Adrenal gland (tissue), 12 donors: ENCODE results near the gene VPS37C. TPM values are rescaled to one million over a fixed set of nuclear protein-coding genes. Genes with fewer than 3 reads are reported as not detected.

ENCODE experiments used
- DNase-seq, 7 donors: peaks; one replicate each; pipeline ENCODE4 v3.0.0-alpha.2; 2019 to 2020
- H3K27ac ChIP-seq, 5 donors: fragments of 200-600 bp; sonication (generic) in 4 of 5; 1 replicate in 3 of 5; 2 replicates in 2 of 5; pipeline versions ENCODE4 v1.5.1 to v1.8.0; 2016 to 2020; ENCODE audit warnings: mild to moderate bottlenecking in 1 of 5
- H3K27me3 ChIP-seq: fragments of 200-600 bp; 2 replicates; pipeline ENCODE4 v1.8.0; 2021
- H3K36me3 ChIP-seq, 2 donors: fragments of 200-600 bp; replicated peaks in 1 of 2; 1 replicate in 1 of 2; 2 replicates in 1 of 2; pipeline versions ENCODE4 v1.5.1 to v1.8.0; 2018 to 2022
- H3K4me1 ChIP-seq, 2 donors: fragments of 200-600 bp; replicated peaks in 1 of 2; 1 replicate in 1 of 2; 2 replicates in 1 of 2; pipeline versions ENCODE4 v1.5.1 to v1.8.0; 2018 to 2021
- H3K4me3 ChIP-seq, 4 donors: fragments of 200-600 bp; sonication (generic) in 3 of 4; one replicate each; pipeline ENCODE4 v1.5.1; 2016 to 2018
- H3K9me3 ChIP-seq, 3 donors: fragments of 200-600 bp; sonication (generic) in 1 of 3; replicated peaks in 1 of 3; 1 replicate in 2 of 3; 2 replicates in 1 of 3; pipeline versions ENCODE4 v1.5.1 to v1.8.0; 2016 to 2021
- POLR2A ChIP-seq, 2 donors: fragments of 450-650 bp; IDR thresholded peaks; one replicate each; pipeline ENCODE4 v1.6.1; 2017; ENCODE audit warnings: antibody characterized with exemption in 2 of 2, mild to moderate bottlenecking in 2 of 2, moderate library complexity in 1 of 2
- WGBS, 4 donors: extraction: QIAGEN DNeasy Blood & Tissue Kit in 2 of 4; methylation state at CpG; one replicate each; pipeline versions ENCODE4 v1.1.5 to v1.1.7; 2013 to 2017; 5-methylcytosine and 5-hydroxymethylcytosine counted together
- intact Hi-C, 2 donors: fragments of 100-400 bp; cut with DNase I; formaldehyde crosslinking; loops; one replicate each; pipeline versions ENCODE4 v1.14.1 to v1.15.0; 2022 to 2023
- polyA plus RNA-seq, 3 donors: library from polyadenylated mRNA; stranded (reverse); fragments of 200-250 nt in 2 of 3; fragments of 350-450 nt in 1 of 3; fragmentation: Illumina TruSeq in 1 of 3; extraction: RNeasy Lipid Tissue Mini Kit (QIAGEN cat#74804) in 1 of 3; gene quantifications; one replicate each; pipeline ENCODE4 v1.2.3, GENCODE V29; 2013 to 2014
- total RNA-seq, 9 donors: library from RNA; depleted of rRNA in 4 of 9; stranded (reverse); fragments of >200 nt in 4 of 9; fragments of 120-200 nt in 1 of 9; fragmentation: NEBNext Ultra II Directional in 1 of 9; extraction: Animal tissue kit (Norgen Biotek cat#: 25700) in 1 of 9; gene quantifications; one replicate each; pipeline versions ENCODE4 v1.1.0 to v1.2.4, GENCODE V29; 2013 to 2023
- TF ChIP-seq, protein P1 (sequence below), 6 experiments: fragments of 450-650 bp in 4 of 6; fragments of 200-600 bp in 2 of 6; sonication (generic) in 1 of 6; IDR thresholded peaks; 1 replicate in 5 of 6; 2 replicates in 1 of 6; pipeline versions ENCODE4 v1.5.1 to v1.8.0; 2016 to 2021; ENCODE audit warnings: antibody characterized with exemption in 6 of 6, mild to moderate bottlenecking in 2 of 6, moderate library complexity in 1 of 6
- donor health status: healthy with polysubstance abuse.
- donor health status: Bipolar disorder and iron deficiency.
- donor health status: DM: yes; HTN: yes; CAD: no.
- donor health status: DM: no; HTN: no; CAD: no.
- donor health status: DM: no; HTN: no; CAD: no.
- donor health status: DM: yes; HTN: yes; CAD: no.

VPS37C gene
- total and polyA plus RNA-seq, 12 donors = 8.6 to 27.9 (median 18.5) TPM

DNA sequence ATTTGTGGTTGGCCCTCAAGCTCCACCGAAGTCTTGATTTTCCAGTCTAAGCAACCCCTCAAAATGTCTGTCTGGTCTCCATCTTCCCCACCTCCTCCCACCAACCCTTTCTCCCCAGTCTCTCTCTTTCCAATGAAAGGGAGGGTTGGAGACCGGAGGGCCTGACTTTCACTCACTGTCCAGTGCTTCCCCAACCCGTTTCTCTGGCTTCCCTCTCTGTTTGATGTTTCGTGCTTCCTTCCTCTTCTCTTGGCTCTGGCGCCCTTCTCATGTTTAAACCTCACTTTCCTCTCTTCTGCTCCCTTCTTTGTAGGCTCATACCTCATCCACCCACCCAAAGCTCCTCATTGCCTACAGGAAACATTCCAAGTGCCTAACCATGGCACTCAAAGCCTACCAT lies 11.1 kb upstream of the VPS37C start:
- Histone ChIP-seq H3K4me1 (no peaks in the 10 kb centered on the region), H3K9me3 (no peaks in the 10 kb centered on the region), H3K36me3 (no peaks in the 10 kb centered on the region), H3K4me3 (no peak overlapping the region), H3K27me3 (peaks cover 3% of the 10 kb centered on the region), H3K27ac (no peak overlapping the region)
- WGBS, 4 donors = 66 to 79% (median 69%) methylated on average over 5 of the region's 5 CpGs
- TF ChIP-seq, protein P1, sequence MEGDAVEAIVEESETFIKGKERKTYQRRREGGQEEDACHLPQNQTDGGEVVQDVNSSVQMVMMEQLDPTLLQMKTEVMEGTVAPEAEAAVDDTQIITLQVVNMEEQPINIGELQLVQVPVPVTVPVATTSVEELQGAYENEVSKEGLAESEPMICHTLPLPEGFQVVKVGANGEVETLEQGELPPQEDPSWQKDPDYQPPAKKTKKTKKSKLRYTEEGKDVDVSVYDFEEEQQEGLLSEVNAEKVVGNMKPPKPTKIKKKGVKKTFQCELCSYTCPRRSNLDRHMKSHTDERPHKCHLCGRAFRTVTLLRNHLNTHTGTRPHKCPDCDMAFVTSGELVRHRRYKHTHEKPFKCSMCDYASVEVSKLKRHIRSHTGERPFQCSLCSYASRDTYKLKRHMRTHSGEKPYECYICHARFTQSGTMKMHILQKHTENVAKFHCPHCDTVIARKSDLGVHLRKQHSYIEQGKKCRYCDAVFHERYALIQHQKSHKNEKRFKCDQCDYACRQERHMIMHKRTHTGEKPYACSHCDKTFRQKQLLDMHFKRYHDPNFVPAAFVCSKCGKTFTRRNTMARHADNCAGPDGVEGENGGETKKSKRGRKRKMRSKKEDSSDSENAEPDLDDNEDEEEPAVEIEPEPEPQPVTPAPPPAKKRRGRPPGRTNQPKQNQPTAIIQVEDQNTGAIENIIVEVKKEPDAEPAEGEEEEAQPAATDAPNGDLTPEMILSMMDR (IDR thresholded peaks at IDR 0.05) = no peak
- TF ChIP-seq POLR2A (IDR thresholded peaks at IDR 0.05) = no peak
- intact Hi-C loops = loop anchor here in 1 of 2 donors (5.0 kb wide), 1 partner anchor 40 kb away; no protein-coding TSS in a partner anchor
- no peak for DNase-seq

GRCh38 chr11:61171907-61172306 lies 10.7 kb upstream of the VPS37C start:
- DNase-seq = no peak
- Histone ChIP-seq H3K4me1 (no peaks in the 10 kb centered on the region), H3K27me3 (peaks cover 3% of the 10 kb centered on the region), H3K36me3 (no peaks in the 10 kb centered on the region), H3K27ac (no peak overlapping the region), H3K9me3 (no peaks in the 10 kb centered on the region), H3K4me3 (no peak overlapping the region)
- intact Hi-C loops = loop anchor here in 1 of 2 donors (5.0 kb wide), 1 partner anchor 40 kb away; no protein-coding TSS in a partner anchor
- TF ChIP-seq POLR2A (IDR thresholded peaks at IDR 0.05) = no peak
- TF ChIP-seq, protein P1 (IDR thresholded peaks at IDR 0.05) = no peak
- WGBS, 4 donors = 64 to 77% (median 71%) methylated on average over 3 of the region's 3 CpGs

- intact Hi-C loops = loop anchor here in 1 of 2 donors (5.0 kb wide), 1 partner anchor 38 kb away; no protein-coding TSS in a partner anchor
- no peak overlapping the region for H3K27ac ChIP-seq
- no peak overlapping the region for H3K4me3 ChIP-seq
- no peaks in the 10 kb centered on the region for H3K36me3 ChIP-seq
- TF ChIP-seq, protein P1 (IDR thresholded peaks at IDR 0.05) = no peak
- no peak for TF ChIP-seq POLR2A (IDR thresholded peaks at IDR 0.05)
- no peaks in the 10 kb centered on the region for H3K9me3 ChIP-seq
- no peaks in the 10 kb centered on the region for H3K4me1 ChIP-seq
- DNase-seq = no peak
- H3K27me3 ChIP-seq = peaks cover 3% of the 10 kb centered on the region
- WGBS, 4 donors = 79 to 82% (median 81%) methylated on average over 4 to 9 of the region's 9 CpGs
These were observed 9.3 kb upstream of the VPS37C start for GRCh38 chr11:61170566-61170965.

DNA sequence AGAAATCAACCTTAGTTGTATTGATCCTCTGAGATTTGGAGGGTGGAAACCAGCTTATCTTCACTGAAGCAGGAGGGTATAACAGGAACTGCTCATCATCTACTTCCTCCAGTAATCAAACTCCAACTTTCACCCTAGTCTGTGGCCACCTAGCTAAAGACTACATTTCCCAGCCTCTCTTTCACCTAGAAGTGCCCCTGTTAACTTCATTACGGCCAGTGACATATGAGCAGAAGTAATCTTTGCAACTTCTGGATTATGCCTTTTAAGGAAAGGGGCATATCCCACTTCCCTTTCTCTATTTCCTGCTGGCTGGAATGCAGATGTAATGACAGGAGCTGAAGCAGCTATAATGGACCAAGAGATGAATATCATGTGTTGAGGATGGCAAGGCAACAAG lies 7.6 kb upstream of the VPS37C start:
- Histone ChIP-seq H3K4me3 (no peak overlapping the region), H3K4me1 (no peaks in the 10 kb centered on the region), H3K9me3 (no peaks in the 10 kb centered on the region), H3K27me3 (no peaks in the 10 kb centered on the region), H3K27ac (no peak overlapping the region), H3K36me3 (no peaks in the 10 kb centered on the region)
- TF ChIP-seq, protein P1 (IDR thresholded peaks at IDR 0.05) = no peak
- TF ChIP-seq POLR2A (IDR thresholded peaks at IDR 0.05) = no peak
- intact Hi-C loops = no loop called here
- DNase-seq = no peak
- 71 to 82% (median 75%) methylated on average over 1 of the region's 1 CpG for WGBS, 4 donors
